RWPE2 (cell line): ENCODE measurements around the gene USP2.

Experiments used
- ATAC-seq: fragments of 200-7000 bp; cut with Tn5 transposase; 3 replicates; pipeline ENCODE4 v1.9.1; 2021; ENCODE audit warnings: low read depth
- DNase-seq: peaks from one replicate; pipeline ENCODE4 v3.0.0-alpha.2; 2020; ENCODE audit warnings: low spot score
- H3K27ac ChIP-seq: fragments of 450-650 bp; 2 replicates; pipeline ENCODE4 v1.5.1; 2017; ENCODE audit warnings: mild to moderate bottlenecking; ENCODE audit not compliant: poor library complexity, severe bottlenecking
- H3K27me3 ChIP-seq: fragments of 250-450 bp; sonication (Bioruptor Pico); 2 replicates; pipeline ENCODE4 v1.5.1; 2021; ENCODE audit warnings: mild to moderate bottlenecking, moderate library complexity; ENCODE audit not compliant: insufficient read depth, poor library complexity, severe bottlenecking
- H3K36me3 ChIP-seq: fragments of 250-450 bp; sonication (Bioruptor Pico); 2 replicates; pipeline ENCODE4 v1.5.1; 2020; ENCODE audit warnings: low read depth, mild to moderate bottlenecking, moderate library complexity
- H3K4me1 ChIP-seq: fragments of 250-450 bp; sonication (Bioruptor Pico); 2 replicates; pipeline ENCODE4 v1.5.1; 2021; ENCODE audit warnings: mild to moderate bottlenecking, moderate library complexity; ENCODE audit not compliant: insufficient read depth, poor library complexity, severe bottlenecking
- H3K4me3 ChIP-seq: fragments of 250-450 bp; sonication (Bioruptor Pico); 2 replicates; pipeline ENCODE4 v1.5.1; 2021; ENCODE audit warnings: mild to moderate bottlenecking, moderate library complexity; ENCODE audit not compliant: severe bottlenecking
- H3K9me3 ChIP-seq: fragments of 250-450 bp; sonication (Bioruptor Pico); 2 replicates; pipeline ENCODE4 v1.5.1; 2021; ENCODE audit warnings: mild to moderate bottlenecking, moderate library complexity; ENCODE audit not compliant: severe bottlenecking
- CTCF ChIP-seq: fragments of 450-650 bp; IDR thresholded peaks from one replicate; pipeline ENCODE4 v1.5.1; 2017; ENCODE audit warnings: mild to moderate bottlenecking, moderate library complexity; ENCODE audit not compliant: poor library complexity, severe bottlenecking

The USP2 gene

DNA sequence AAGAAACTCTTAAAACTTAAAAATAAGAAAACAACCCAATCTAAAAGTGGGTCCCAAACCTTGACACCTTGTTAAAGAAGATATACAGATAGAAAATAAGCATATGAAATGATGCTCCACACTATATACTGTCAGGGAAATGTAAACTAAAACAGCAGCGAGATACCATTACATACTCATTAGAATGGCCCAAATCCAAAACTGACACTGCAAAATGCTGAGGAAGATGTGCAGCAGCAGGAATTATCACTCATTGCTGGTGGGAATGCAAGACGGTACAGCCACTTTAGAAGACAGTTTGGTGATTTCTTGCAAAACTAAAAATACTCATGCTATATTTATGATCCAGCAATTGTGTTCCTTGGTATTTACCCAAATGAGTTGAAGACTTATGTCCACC is 52.2 kb downstream of the USP2 start:
- Histone ChIP-seq H3K36me3 (no peaks in the 10 kb centered on the region), H3K27me3 (no peaks in the 10 kb centered on the region), H3K4me1 (no peaks in the 10 kb centered on the region), H3K27ac (no peak overlapping the region), H3K4me3 (no peak overlapping the region), H3K9me3 (no peaks in the 10 kb centered on the region)
- TF ChIP-seq CTCF: no peak
- no peak for ATAC-seq
- no peak for DNase-seq

GRCh38 chr11:119324189-119324588 is 57.3 kb downstream of the USP2 start:
- no peaks in the 10 kb centered on the region for H3K36me3 ChIP-seq
- H3K4me1 ChIP-seq: no peaks in the 10 kb centered on the region
- H3K4me3 ChIP-seq: no peak overlapping the region
- TF ChIP-seq CTCF: no peak
- no peaks in the 10 kb centered on the region for H3K9me3 ChIP-seq
- no peaks in the 10 kb centered on the region for H3K27me3 ChIP-seq
- no peak overlapping the region for H3K27ac ChIP-seq
- no peak for ATAC-seq
- no peak for DNase-seq

DNA sequence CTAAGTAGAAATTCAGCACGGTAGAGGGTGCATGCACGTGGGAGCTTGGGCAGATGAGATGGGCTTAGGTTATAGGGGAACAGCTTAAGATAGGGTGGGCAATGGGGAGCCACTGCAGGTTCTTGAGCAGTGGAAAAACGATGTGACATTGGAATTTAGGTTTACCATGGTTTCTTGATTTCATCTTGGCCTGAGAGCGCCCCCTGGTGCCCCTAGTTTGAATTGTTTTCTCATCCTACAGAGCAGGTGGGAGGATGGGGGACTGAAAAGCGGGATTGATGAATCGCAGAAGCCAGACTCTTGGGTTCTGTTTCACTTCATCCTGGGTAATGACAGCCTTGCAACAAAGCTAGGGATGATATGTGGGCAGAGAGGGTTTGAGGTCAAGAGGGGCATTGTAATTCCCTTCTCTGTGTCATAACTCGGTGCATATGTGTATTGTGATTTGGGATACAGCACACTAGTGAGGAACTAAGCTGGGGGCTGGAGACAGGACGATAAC is 57.9 kb downstream of the USP2 start:
- peak; percentile 24; the same call in 1 of the 3 replicates for ATAC-seq
- no peak overlapping the region for H3K4me3 ChIP-seq
- TF ChIP-seq CTCF: peak; percentile 84
- H3K27ac ChIP-seq: no peak overlapping the region
- no peaks in the 10 kb centered on the region for H3K36me3 ChIP-seq
- no peak for DNase-seq
- no peaks in the 10 kb centered on the region for H3K9me3 ChIP-seq
- H3K27me3 ChIP-seq: no peaks in the 10 kb centered on the region
- peaks cover 5% of the 10 kb centered on the region for H3K4me1 ChIP-seq

GRCh38 chr11:119322921-119323531 is 58.5 kb downstream of the USP2 start:
- H3K27me3 ChIP-seq: no peaks in the 10 kb centered on the region
- H3K9me3 ChIP-seq: no peaks in the 10 kb centered on the region
- no peak for DNase-seq
- no peak overlapping the region for H3K4me3 ChIP-seq
- no peaks in the 10 kb centered on the region for H3K36me3 ChIP-seq
- TF ChIP-seq CTCF: no peak
- no peak overlapping the region for H3K27ac ChIP-seq
- H3K4me1 ChIP-seq: peaks cover 10% of the 10 kb centered on the region
- ATAC-seq: no peak

DNA sequence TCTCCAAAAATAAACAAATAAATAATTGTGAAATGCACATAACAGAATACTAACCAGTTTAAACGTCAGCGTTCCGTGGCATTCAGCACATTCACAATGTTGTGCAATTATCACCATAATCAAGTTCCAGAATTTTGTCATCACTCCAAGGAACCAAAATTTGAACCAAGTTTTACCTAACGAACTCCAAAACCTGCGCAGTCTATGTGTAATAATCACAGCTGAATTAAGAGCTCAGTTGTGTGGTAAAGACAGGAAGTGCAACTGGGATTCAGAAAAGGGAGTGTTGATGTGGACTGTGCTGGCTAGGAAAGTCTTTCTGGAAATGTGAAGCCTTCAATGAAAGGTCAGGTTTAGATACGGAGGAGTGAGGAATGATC is 59.1 kb downstream of the USP2 start:
- DNase-seq: no peak
- no peak overlapping the region for H3K27ac ChIP-seq
- no peak for TF ChIP-seq CTCF
- H3K36me3 ChIP-seq: no peaks in the 10 kb centered on the region
- H3K9me3 ChIP-seq: no peaks in the 10 kb centered on the region
- no peaks in the 10 kb centered on the region for H3K27me3 ChIP-seq
- no peak for ATAC-seq
- no peak overlapping the region for H3K4me3 ChIP-seq
- peaks cover 13% of the 10 kb centered on the region for H3K4me1 ChIP-seq
